GF-D8 (cell line): ENCODE measurements around the gene C7.
"Not testable (repeated sequence)": the region's sequence is repeated elsewhere in the genome, so short reads cannot be mapped to it uniquely, and the experiment has no call there.

Experiments
- DNase-seq: peaks from one replicate; lab custom pipeline; 2025; lab: John Stamatoyannopoulos, UW

The C7 gene

DNA sequence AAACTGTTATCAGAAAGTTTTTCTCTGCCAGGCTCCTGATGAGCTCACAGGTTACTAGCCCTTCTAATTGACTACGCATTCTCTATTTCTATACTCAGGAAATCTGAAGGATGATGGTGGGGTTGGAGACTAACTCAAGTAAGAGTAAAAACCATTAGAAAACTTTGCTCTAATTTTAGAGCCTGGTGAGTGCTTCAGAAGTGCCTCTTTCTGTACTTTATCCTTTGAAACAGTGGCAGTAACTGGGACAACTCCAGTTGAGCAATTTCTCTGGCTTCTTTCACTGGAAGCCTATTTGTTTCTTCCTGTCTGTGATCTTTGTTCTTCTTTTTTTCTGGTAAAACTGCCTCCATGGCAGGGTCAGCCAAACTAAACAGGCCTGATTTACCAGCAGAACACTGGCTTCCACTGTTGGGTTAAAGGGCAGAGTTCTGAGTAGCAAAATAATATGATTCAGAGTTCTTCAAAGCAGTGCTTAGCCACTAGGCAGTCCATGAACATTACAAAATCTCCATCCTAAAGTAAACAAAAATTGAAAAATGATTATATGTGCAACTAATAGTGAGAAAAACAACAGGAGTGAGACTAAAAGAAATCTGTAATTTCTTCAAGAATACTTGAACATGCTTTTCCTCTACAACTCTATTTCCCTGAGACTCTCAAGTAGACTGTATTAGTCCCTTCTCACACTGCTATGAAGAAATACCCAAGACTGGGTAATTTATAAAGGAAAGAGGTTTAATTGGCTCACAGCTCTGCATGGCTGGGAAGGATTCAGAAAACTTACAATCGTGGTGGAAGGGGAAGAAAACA lies 82.1 kb downstream of the C7 start:
- no peak for DNase-seq

DNA sequence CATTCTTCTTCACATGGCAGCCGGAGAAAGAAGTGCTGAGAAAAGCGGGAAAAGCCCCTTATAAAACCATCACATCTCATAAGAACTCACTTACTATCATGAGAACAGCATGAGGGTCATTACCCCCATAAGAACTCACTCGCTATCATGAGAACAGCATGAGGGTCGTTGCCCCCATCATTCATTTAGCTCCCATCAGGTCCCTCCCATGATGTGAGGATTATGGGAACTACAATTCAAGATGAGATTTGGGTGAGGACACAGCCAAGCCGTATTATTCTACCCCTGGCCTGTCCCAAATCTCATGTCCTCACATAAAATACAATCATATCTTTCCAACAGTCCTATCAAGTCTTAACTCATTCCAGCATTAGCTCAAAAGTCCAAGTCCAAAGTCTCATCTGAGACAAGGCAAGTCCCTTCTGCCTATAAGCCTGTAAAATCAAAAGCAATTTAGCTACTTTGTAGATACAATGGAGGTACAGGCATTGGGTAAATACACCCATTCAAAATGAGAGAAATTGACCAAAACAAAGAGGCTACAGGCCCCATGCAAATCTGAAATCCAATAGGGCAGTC lies 82.8 kb downstream of the C7 start:
- no peak for DNase-seq

DNA sequence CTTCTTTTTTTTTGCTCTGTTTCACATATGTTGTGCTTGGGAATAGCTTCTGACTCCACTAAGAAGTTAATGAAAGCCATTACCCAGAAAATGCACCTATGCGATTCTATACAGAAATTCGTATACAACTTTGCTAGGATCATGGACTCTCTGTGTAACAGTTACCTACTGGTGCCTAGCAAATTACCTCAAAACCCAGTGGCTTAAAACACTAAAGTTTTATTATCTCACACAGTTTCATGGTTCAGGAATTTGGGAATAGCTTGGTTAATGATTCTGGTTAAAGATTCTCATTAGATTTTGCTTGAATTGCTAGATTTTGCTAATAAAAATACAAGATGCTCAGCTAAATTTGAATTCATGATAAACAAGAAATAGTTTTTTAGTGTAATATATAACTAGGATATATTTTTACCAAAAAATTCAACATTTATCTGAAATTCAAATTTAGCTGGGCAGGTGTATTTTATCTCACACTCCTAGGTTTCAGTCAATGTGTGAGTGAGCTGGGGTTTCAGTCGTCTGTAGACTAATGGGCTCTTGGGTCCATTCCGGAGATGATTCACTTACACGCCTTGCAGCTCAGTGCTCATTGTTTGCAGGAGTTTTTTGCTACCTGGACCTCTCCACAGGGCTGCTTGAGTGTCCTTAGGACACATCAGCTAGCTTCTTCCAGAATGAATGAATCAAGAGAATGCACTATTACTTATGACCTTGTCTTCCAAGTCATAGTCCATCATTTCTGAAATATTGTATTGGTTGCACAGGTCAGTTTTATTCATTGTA lies 86.7 kb downstream of the C7 start:
- DNase-seq, result no peak

DNA sequence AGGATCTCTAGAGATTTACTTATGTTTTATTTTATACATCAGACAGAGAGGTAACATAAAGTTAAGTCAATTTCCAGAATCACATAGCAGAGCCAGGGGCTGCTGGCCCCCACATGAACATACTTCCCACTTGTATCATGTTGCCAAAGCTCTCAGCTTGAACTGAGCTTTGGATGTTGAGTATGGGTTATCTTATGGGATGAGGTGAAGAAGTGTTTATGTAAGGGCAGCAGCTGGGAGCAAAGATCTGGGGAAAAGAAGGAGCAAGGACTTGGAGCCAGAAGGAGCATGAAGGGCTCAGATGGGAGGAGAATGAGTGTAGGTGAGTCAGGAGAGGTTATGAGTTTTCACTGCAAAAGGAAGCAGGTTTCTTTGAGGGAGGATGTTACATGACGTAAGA lies 89.8 kb downstream of the C7 start:
- no peak for DNase-seq

DNA sequence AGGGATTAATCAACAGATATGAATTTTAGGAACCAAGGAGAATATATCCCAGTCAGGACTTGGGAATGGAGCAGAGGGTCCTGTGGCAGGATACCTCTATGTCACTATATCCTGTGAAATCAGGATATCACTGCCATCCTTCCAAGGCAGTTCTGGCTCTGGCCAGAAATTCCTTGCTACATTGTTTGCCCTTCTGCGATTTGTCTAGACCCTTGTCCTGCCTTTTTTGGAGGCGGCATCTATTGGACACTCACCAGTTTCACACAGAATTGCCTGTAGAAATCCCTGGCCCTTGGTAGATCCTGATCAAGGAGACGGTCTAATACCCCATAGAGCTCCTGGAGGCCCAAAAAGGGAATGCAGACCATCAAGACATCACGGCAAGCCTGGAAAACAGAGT lies 90.7 kb downstream of the C7 start:
- DNase-seq, result no peak

DNA sequence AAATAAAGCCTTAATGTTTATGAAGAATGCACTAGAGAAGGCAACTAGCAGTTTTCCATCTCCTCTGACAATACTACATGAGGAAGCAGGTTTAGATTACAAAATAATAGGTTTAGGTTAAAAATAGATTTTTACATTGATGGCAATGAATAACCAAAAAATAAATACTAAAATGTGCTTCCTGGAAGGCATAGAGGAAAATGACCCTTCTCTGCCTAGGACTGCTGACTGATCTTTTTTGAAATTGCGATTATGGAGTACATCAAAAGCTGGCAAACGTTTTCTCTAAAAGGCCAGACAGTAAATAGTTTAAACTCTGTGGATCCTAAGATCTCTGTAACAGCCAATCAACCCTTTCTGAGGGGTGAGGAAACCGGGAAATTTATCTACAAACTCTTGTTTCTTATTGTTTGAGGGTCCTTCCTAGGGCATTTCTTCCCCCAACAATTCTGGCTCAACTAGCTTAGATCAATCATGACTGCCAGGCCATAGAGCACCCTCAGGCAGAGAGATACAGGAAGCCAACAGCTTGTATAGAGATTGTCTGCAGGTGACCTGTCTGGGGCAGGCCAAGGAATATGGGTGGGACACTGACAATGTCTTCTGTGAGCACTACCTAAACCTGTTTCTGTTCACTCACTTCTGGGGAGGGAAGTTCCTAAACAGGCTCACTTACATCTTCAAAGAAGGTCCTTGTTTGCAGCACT lies 94.5 kb downstream of the C7 start:
- DNase-seq, result no peak

DNA sequence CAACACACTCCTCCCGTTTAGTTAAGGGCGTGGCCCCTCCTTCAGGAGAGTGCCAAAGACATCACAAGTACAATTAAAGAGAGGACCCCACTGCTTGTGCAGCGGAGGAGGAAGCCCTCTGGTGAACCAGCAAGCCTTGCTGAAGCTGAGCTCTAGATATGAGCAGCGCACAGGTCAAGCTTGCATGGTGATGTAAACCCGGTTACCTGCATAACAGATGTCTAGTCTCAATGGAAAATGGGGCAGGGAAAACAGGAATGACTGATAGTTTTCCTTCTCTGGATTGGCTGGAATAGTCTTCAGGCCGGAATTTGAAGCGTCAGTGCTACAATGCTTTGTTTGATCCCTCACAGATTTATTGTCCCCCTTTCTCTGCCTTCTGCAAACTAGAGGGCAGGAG lies 95.6 kb downstream of the C7 start:
- no peak for DNase-seq

- no peak for DNase-seq
These were observed 99.9 kb downstream of the C7 start for GRCh38 chr5:41009232-41009631.

DNA sequence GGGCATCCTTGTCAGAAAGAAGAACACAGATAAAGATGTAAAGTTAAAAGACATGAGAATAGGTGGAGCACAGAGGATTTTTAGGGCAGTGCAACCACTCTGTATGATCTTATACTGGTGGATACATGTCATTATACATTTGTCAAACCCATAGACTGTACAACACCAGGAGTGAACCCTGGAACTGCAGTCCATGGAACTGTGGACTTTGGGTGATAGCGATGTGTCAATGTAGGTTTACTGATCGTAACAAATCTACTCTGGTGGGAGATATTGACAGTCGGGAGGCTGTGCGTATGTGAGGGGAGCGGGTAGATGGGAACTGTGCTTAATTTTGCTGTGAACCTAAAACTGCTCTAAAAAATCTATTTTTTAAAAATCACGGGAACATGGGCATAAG lies 101.3 kb downstream of the C7 start:
- no peak for DNase-seq

- DNase-seq, result no peak
These were observed 103.0 kb downstream of the C7 start for GRCh38 chr5:41012318-41012717.

DNA sequence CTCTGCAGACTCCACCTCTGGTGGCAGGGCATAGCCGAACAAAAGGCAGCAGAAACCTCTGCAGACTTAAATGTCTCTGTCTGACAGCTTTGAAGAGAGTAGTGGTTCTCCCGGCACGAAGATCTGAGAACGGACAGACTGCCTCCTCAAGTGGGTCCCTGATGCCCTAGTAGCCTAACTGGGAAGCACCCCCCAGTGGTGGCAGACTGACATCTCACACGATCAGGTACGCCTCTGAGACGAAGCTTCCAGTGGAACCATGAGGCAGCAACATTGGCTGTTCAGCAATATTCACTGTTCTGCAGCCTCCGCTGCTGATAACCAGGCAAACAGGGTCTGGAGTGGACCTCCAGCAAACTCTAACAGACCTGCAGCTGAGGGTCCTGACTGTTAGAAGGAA lies 113.3 kb downstream of the C7 start:
- DNase-seq, result not testable (repeated sequence)
